GM21390 (cell line): Measurements from ENCODE around the gene LDLRAD4.
"Not testable (repeated sequence)": the region's sequence is repeated elsewhere in the genome, so short reads cannot be mapped to it uniquely, and the experiment has no call there.

Experiments used
- ATAC-seq: cut with Tn5 transposase; IDR thresholded peaks from one replicate; pipeline ENCODE4 v1.9.1; 2021; ENCODE audit not compliant: unreplicated experiment

Gene LDLRAD4

DNA sequence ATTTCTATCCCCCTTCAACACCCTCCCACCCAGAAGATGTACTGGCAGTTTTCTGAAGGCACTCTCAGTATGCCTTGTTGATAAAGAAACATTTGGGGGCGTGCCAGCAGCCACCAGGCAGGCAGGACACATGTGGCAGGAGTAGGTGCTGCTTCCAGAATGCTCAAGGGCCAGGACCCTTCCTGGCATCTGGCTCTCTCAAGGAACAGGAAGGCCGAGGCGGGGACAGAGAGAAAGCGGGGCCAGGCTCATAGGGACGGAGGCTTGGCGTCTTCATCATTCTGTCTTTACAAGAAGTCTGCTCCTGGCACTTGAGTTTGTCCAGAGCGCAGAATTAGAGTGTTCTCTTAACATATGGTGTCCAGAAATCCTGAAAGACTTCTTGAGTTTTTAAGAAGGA, 386.2 kb downstream of the LDLRAD4 start:
- no peak for ATAC-seq

DNA sequence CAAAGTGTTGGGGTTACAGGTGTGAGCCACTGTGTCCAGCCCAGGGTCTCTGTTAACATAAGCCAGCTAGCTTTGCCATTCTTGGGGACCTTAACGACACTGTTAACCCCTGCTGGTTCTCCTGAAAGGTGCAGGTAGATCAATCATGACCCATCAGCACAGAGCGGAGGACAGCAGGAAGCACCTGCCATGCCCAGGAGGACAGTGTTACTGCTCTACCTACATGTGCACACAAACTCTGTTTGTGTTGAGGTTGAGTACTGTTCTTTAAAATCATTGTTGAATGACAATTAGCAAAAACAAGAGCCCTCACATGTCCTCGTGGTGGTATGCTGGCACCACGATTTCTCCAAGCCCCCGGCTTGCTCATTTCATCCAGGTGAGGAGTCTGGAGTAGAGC, 386.9 kb downstream of the LDLRAD4 start:
- ATAC-seq = no peak

DNA sequence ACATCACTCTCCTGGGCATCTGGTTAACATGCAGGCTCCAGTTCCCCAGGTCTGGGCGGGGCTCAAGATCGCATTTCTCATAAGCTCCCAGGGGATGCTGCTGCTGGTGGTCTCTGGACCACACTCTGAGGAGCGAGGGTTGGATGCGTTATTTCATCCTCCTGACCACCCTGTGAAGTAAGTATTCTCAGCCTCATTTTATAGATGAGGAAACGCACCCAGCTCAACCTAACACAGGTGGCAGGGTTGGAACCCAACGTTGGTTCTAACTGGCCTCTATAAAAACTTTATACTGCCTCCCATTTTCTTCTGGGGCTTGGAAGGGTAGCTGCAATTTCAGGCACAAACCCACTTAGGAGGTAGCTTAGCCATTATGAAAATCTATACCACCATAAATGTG, 387.3 kb downstream of the LDLRAD4 start:
- no peak for ATAC-seq

DNA sequence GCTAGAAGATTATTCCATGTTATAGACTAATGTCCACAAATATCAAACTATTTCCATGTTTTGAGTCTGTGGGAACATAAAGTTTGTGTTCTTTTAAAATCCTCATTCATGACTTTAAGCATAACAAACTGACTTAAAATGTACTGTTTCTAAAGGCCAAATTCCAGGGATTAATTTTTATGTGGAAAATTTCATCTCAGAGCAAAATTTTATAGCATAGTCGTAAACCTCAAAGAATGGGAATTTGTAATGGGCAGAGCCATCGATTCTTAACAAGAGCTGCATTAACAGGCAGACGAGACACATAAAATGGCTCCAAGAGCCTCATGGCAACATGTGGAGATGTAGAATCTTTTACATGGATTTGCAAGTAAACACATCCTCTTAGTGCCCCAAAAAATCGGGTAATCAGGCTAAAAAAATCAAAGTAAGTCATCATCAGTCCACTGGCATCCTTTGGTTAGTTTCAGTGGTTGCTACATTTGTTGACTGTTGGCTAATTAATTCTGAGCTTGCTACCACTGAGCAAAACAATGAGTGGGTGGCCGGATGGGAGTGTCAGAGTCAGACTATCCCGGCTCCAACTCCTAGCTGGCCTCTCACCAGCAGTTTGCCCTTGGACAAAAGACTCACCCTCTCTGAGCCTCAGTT, 388.2 kb downstream of the LDLRAD4 start:
- ATAC-seq = no peak

DNA sequence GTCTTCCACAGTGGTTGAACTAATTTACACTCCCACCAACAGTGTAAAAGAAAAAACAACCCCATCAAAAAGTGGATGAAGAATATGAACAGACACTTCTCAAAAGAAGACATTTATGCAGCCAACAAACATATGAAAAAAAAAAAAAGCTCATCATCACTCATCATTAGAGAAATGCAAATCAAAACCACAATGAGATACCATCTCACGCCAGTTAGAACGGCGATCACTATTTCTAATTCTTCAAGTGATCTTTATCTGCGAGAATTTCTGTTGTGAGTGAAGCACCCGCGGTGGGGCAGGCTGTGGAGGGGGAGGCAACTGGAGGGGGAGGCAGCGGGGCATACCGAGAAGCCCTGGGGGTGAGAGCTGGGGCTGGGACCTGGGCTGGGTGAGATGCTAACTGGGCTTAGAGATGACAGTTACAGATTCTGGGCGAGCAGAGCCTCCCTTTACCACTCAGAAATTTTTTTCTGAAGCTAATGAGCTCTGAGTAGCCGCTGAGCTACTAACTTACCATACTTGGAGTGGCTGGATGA, 389.5 kb downstream of the LDLRAD4 start:
- ATAC-seq = not testable (repeated sequence)

DNA sequence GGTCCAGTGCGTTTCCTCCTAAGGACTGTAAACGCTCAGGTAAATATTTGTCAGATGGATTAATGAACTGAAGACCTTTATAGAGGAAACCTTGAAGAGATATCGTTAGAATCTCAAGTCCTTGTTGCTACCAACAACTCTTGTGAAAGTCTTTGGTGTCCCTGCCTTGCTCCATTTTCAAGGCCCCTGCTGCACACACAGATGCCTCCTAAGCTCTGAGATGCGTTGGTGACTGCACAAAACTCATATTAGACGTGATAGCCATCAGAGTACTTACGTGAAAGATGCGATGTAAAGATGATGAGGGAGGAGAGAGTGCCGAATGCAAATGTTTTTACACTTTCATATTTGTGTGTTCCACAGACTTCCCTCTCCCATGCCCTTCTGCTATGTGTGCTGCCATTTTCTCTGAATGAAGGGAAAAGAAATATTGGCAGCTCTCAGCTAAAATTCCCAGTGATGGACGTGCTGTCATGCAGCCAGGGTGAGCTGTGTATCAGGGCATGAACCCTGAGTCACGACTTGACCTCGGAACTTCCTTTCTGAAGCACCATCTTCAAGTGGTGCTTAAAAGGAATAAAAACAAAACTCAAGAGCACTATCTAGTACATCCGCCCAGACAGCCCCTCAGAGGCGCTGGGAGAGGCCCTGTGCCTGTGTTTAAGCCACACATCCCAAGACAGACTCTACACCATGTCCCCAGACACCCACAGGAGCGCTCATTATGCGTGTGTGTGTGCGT, 390.4 kb downstream of the LDLRAD4 start:
- ATAC-seq = no peak

DNA sequence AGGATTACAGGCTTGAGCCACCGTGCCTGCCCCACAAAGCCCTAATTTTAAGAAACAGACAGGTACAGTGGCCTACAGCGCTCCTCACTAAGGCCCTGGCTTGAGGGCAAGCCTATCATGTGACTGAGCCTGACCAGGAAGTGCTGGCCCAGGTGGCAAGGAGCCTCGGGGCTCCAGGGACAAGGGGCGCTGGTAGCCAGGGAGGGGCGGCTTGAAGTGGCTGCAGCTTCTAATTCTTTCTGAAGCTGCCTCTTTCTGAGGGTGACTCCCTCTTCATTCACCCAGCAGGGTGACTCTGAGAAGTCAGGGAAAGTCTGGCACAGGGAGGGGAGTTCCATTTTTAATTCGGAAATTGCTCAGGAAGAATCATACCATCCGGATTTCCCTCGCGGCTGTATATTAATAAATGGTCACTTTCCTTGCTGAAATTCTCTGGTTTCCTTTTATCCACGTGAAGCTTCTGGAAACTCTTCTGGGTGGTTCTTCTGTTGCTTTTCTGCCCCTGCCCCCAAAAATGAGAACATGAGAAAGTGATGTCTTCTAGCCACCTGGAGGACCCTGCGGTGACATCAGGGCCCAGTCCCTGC, 392.1 kb downstream of the LDLRAD4 start:
- no peak for ATAC-seq

DNA sequence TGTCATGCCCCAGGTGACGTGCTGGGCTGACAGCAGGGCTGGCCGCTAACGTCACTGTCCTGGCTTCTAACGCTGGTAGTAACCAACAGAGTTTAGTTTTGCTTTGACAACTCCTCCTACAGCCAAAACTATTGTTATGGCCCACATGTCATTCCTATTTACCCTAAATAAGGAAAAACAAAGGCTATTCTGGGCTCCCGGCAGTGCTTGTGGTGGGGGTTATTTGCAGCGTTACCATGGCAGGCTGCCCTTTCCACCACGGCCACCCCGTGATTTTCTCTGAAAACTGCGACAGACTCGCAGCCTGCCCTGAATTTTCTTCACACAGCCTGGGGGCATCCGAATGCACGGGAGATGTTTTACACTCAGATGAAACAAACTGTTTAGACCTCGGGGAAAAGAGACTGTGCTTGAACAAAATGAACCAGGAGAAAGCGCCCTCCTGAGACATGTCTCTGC, 392.6 kb downstream of the LDLRAD4 start:
- ATAC-seq = no peak

DNA sequence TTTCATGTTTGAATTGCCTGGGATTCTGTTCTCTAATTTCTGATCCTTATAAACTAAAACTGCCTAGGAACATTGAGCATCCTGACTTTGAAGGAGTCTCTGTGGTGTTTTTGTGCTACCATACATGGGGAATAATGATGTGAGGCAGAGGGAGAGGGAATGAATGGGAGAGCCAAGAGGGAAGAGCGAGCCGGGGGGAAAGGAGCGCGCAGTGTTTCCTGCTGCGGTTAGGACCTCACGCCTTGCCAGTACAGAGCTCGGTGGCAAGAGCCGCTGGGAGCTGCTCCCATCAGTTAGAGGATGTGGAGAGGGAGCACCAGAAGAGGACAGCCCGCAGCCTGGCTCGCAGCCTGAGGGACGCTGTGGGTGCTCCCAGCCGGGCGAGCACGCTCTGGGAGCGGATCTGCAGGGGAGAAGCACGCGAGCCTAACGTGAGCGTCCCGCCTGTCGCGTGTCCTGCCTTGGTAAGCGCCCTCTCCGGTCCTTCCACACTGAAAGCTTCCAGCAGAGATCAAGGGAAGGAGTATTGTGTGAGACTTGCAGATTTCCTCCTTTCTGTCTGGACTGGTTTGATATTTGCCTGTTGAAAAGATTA, 393.1 kb downstream of the LDLRAD4 start:
- peak; percentile 4 for ATAC-seq

DNA sequence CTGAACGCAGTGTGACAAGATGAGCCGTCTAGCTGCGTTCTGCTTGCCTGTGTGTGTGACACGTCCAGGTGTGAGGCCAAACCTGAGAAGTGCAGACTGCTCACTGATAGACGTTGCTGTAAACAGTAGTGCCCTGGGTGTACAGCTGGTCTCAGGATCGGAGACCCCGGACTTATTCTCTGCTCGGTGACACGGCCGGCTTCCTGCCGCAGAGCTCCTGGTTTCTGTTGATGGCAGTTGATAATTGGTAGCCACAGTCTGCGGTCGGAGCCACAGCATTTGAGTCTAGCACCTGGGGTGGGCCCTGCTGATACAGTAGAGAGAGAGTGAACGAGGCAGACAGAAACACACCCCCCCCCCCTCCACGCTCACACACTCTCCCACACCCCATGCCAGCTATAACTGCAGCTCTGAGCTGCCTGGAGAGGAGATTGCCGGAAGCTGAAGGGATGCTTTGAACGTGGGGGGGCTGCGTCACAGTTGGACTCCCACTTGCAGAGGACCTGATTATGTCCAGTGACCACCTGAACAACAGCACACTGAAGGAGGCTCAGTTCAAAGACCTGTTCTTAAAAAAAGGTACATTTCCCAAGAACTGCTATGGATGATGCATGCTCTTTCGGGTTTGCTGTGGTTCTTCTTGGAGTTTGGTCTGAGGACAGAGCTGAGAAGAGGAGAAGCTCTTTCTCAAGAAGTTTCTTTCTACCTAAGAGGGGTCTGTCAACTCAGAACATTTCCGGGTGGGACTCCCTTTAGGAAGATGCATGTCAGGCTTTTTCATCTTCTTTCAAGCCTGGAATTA, 393.8 kb downstream of the LDLRAD4 start:
- peak; percentile 65 for ATAC-seq

DNA sequence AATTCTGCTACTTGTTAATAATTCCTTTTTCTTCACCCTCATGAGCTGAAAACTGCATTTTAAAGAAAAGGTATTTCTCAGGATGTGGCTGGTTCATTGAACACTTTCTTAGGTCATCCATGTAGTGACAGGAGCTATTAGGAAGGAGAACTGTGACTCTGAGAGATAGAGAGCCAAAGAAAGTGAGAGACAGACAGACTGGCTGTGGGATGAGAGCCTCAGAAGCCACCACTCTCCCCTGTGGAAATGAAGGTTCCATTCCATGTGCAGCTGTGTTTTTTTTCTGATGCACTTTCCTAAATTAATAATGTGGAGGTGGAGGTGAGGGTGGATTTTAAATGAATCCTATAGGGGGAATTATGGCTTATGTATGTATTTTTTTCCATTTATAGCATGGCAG, 394.5 kb downstream of the LDLRAD4 start:
- no peak for ATAC-seq

DNA sequence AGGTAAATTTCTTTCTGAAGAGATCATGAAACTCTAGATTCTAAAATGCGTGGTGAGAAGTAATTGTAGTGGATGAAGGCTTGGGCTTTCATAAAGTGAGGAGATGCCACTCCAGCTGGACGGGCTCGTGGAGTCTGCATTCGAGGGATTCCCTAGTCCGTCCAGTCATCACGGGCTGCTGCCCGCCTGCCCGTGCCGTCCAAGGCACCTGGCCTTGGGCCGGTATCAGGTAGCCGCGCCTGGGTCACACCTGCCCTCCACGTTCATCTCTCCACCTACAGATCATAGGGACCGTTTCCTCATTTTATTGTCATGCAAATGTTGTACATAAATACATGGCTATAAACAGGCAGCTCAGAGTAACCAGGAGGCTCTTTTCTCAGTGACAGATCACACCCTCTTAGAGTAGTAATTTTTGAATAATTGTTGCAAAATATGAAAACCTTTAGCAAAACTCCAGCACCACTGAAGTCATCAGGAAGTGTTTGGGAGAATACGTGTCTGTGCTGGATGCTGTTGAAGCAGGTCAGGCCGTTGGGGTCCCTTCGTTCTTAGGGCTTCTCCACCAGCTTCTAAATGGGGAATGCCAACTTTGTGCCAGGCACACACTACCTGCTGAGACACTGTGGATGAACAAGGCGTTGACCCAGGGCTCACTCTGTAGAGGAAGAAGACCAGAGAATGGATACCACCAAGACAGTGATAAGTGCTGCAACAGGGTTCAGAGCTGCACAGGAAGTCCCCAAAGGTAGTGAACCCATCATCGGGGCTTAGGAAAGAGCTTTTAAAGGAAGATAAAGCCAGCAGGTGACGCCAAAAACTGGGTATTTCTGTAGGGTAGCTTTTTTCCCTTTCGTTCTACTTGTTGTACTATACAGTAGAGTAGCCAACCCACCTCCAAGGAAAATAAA, 395.3 kb downstream of the LDLRAD4 start:
- ATAC-seq = no peak

DNA sequence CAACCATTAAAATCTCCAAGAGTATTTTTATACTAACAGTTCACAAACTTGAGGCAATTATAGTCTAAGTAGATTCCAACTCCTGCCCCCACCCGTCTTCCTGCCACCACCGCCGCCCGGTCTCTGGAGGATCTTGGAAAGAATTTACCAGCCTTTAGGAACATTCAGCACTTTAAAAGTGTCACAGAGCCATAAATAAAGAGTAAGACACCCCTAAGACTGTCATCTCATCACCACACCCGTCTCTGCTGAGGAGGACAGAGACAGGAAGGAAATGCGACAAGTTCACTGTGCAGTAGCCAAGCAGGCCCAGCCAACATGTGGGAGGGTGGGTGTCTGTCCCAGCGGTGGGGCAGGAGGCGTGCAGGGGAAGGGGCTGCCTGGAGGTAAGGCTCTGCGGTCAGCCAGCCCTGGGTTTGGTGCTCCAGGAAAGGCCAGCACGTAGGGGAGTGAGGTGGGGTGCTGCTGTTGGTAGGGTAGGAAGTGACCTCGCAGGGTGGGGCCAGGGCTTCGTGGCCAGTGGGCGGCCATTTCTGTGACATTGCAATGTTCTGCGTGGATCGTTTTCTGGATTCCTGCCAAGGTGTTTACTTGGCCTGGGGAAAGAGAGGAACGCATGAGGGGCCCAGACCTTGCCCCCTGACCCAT, 396.2 kb downstream of the LDLRAD4 start:
- ATAC-seq = no peak

DNA sequence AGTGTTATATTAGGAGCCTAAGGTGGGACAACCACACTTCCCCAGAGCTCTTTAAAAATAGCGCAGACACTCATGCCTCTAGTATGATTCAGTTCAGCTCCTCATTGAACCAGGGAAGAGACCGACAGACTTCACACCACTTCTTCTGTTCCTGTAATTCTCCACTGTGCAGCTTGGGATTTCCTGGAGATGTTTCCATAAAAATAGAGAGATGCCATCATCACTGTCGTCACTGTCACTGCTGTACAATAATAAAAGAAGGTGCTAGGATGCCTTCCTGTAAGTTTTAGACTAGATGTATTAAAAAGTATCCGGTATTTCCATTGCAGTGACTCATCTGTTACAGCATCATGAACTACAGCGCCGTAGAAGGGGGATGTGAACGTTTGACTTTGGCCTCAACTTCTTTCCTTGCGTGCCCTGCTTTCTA, 396.9 kb downstream of the LDLRAD4 start:
- ATAC-seq = no peak

DNA sequence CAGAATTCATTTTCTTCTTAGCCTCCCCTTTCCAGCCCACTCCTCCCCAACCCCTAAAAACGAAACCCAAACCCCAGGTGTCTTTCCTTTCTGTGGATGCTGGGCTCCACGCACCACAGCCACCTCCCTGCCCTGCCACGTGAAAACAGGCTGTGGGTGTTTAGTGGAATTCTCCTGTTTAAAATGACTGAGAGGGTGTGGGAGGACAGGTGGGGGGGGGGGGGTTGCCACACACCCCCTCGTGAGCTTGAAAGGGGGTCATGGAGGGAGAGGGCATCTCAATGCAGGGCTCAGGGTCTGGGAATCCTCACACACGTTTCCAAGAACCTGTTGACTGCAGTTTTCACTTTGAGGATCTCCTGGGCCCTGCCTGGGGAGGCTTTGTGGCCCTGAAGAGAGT, 397.5 kb downstream of the LDLRAD4 start:
- ATAC-seq = no peak

DNA sequence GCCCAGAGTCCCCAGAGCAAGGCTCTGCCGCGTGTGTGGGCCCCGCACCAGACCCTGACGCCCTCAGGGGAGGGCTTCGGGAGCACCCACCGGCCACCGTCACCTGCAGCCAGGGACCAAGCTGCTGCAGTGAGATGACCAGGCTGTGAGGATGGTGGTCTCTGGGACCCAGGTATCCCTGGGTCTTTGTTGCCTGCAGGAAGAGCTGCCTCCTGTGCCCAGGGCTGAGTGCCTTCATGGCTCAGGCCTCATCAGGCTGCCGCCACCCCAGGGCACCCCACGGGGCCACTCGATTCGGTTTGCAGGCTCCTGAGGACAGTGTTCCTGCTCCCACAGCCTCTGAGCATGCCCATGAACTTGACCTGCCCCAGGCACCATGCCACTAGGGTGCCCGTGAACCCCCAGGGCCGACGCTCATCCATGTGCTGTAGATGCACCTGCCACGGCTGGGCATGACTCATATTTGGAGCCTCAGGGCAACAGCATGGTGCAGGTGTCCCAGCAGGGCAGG, 398.0 kb downstream of the LDLRAD4 start:
- no peak for ATAC-seq

DNA sequence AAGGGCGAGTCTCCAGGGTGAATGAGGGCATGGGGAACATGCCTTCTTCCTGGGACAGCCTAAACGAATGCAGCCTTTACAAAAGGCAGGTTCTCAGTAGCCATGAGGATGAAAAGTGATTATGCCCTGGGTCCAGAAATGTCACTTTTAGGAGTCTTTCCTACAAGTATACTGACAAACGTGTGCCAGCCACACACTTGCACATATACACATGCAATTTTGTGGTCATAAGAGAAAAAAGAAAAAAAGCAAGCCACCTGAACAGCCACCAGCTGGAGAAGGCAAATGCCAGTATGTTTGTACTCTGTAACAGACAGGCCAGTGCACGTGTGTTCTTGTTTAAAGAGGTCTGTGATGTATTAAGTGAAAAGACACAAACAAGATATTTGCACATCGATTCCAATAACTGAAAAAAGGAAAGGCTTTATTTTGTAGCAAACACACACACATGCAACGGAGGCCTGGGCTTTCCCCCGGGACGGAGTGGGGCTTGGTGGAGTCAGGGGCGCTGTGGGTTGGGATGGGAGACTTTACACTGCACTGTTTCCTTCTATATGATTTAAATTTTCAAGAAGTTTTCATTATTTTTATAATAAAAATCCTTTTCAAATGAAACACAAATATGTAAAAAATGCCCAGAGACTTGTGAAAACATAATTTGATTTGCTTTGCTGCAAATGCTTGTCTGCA, 399.4 kb downstream of the LDLRAD4 start:
- no peak for ATAC-seq

DNA sequence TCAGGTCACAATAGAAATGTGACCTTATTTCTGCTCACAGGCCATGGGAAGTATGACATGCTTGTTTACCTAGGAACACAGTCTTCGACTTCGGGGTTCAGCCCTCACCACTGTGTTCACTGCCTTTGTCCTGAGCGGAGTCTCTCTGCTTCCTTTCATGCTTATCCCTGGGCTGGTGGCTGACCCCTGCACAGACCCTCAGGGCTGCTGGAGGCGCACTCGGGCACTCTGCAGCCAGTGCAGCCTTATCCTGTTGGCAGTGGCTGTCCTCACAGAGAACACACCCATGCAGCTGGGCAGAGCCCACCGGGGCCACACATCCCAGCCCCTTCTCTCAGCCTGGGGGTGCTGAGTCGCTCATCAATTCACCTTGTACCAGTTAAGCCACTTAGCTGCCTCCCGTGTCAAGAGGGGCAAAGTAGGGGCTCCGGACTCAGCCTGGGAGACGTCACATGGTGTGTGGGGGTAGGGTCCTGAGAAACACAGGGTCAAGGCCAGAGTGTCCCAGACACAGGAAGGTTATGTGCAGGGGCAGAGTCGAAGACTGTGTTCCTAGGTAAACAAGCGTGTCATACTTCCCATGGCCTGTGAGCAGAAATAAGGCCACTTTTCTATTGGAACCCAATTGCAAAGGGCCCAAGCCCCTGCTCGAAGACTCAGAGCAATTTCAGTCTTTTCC, 400.3 kb downstream of the LDLRAD4 start:
- ATAC-seq = no peak
